GM23338 (cell line): ENCODE data around the gene ZNF580. TPM values are rescaled to one million over a fixed set of nuclear protein-coding genes. Genes with fewer than 3 reads are reported as not detected.

ENCODE experiments used
- ATAC-seq: fragments of 200-7000 bp; cut with Tn5 transposase; 3 replicates; pipeline ENCODE4 v1.9.1; 2020
- DNase-seq: peaks from one replicate; pipeline ENCODE4 v3.0.0-alpha.2; 2015; ENCODE audit warnings: low spot score
- H2AFZ ChIP-seq: fragments of 200-600 bp; sonication (generic); 2 replicates; pipeline ENCODE4 v1.8.0; 2016; ENCODE audit warnings: antibody characterized with exemption, mild to moderate bottlenecking, moderate library complexity
- H3F3A ChIP-seq: fragments of 200-600 bp; sonication (generic); replicated peaks from 2 replicates; pipeline ENCODE4 v1.8.0; 2017; ENCODE audit warnings: antibody characterized with exemption, mixed run types, low read depth
- H3K27ac ChIP-seq: fragments of 200-600 bp; sonication (generic); 2 replicates; pipeline ENCODE4 v1.6.1; 2016; ENCODE audit warnings: low read depth
- H3K27me3 ChIP-seq: fragments of 200-600 bp; sonication (generic); 2 replicates; pipeline ENCODE4 v1.8.0; 2016; ENCODE audit warnings: mild to moderate bottlenecking, mixed run types, moderate library complexity; ENCODE audit not compliant: insufficient read depth
- H3K36me3 ChIP-seq: fragments of 200-600 bp; sonication (generic); 2 replicates; pipeline ENCODE4 v1.8.0; 2016; ENCODE audit warnings: mild to moderate bottlenecking; ENCODE audit not compliant: insufficient read depth
- H3K4me1 ChIP-seq: fragments of 200-600 bp; sonication (generic); 2 replicates; pipeline ENCODE4 v1.8.0; 2016; ENCODE audit warnings: mild to moderate bottlenecking, moderate library complexity; ENCODE audit not compliant: insufficient read depth
- H3K4me2 ChIP-seq: fragments of 200-600 bp; sonication (generic); 2 replicates; pipeline ENCODE4 v1.7.1; 2017; ENCODE audit warnings: mixed run types
- H3K4me3 ChIP-seq: fragments of 200-600 bp; sonication (generic); 2 replicates; pipeline ENCODE4 v1.6.1; 2016; ENCODE audit warnings: mixed run types
- H3K79me2 ChIP-seq: fragments of 200-600 bp; sonication (generic); replicated peaks from 2 replicates; pipeline ENCODE4 v1.8.0; 2017; ENCODE audit warnings: mild to moderate bottlenecking; ENCODE audit not compliant: insufficient read depth
- H3K9me2 ChIP-seq: fragments of 200-600 bp; sonication (generic); 2 replicates; pipeline ENCODE4 v1.8.0; 2017; ENCODE audit not compliant: insufficient read depth
- H4K20me1 ChIP-seq: fragments of 200-600 bp; sonication (generic); replicated peaks from 2 replicates; pipeline ENCODE4 v1.8.0; 2017; ENCODE audit warnings: mild to moderate bottlenecking; ENCODE audit not compliant: insufficient read depth
- H3K27ac Mint-ChIP-seq: 2 replicates; pipeline ENCODE4 v1.8.0; 2020; ENCODE audit warnings: inconsistent platforms, mild to moderate bottlenecking, moderate library complexity, mixed read lengths
- H3K27me3 Mint-ChIP-seq: 3 replicates; pipeline ENCODE4 v1.8.0; 2022; ENCODE audit warnings: low read depth, mild to moderate bottlenecking, moderate library complexity, mixed read lengths, inconsistent platforms; ENCODE audit not compliant: insufficient read depth, poor library complexity
- H3K36me3 Mint-ChIP-seq: 3 replicates; pipeline ENCODE4 v1.8.0; 2021; ENCODE audit warnings: low read depth, mild to moderate bottlenecking, inconsistent platforms, moderate library complexity, mixed read lengths
- H3K4me1 Mint-ChIP-seq: 3 replicates; pipeline ENCODE4 v1.8.0; 2020; ENCODE audit warnings: mild to moderate bottlenecking, inconsistent platforms, mixed read lengths
- H3K4me3 Mint-ChIP-seq: 3 replicates; pipeline ENCODE4 v1.8.0; 2021; ENCODE audit warnings: moderate library complexity, mild to moderate bottlenecking, inconsistent platforms, mixed read lengths
- H3K9me3 Mint-ChIP-seq: 3 replicates; pipeline ENCODE4 v1.8.0; 2020; ENCODE audit warnings: moderate library complexity, mild to moderate bottlenecking, inconsistent platforms, mixed read lengths
- CREB1 ChIP-seq: fragments of 250-450 bp; sonication (Bioruptor Pico); IDR thresholded peaks from 2 replicates; pipeline ENCODE4 v1.5.0; 2020; ENCODE audit warnings: low read depth, mild to moderate bottlenecking, moderate library complexity
- EZH2 ChIP-seq: fragments of 200-600 bp; sonication (generic); IDR thresholded peaks from one replicate; pipeline ENCODE4 v1.8.0; 2017; ENCODE audit warnings: antibody characterized with exemption, mild to moderate bottlenecking, low read depth; ENCODE audit not compliant: unreplicated experiment
- EZH2phosphoT487 ChIP-seq: fragments of 200-600 bp; sonication (generic); IDR thresholded peaks from one replicate; pipeline ENCODE4 v1.8.1; 2018; ENCODE audit warnings: antibody characterized with exemption; ENCODE audit not compliant: unreplicated experiment
- JUNB ChIP-seq: IDR thresholded peaks from one replicate; pipeline ENCODE4 v1.6.1; 2016; ENCODE audit warnings: antibody characterized with exemption; ENCODE audit not compliant: unreplicated experiment
- NANOG ChIP-seq: IDR thresholded peaks from 2 replicates; pipeline ENCODE4 v1.6.1; 2016; ENCODE audit warnings: antibody characterized with exemption, borderline replicate concordance
- ZNF114 ChIP-seq: fragments of 250-450 bp; sonication (Bioruptor Pico); IDR thresholded peaks from 2 replicates; pipeline ENCODE4 v1.5.0; 2020; ENCODE audit warnings: mild to moderate bottlenecking, moderate library complexity
- ZNF331 ChIP-seq: fragments of 250-450 bp; sonication (Bioruptor Pico); IDR thresholded peaks from 2 replicates; pipeline ENCODE4 v1.5.0; 2020; ENCODE audit warnings: low read depth, mild to moderate bottlenecking, moderate library complexity
- ZNF462 ChIP-seq: fragments of 250-450 bp; sonication (Bioruptor Pico); IDR thresholded peaks from 2 replicates; pipeline ENCODE4 v1.5.0; 2020; ENCODE audit warnings: mild to moderate bottlenecking, moderate library complexity
- polyA plus RNA-seq: library from polyadenylated mRNA; unstranded; fragments of >200 nt; fragmentation: Nextera tagmentation; extraction: Ambion mirVana; gene quantifications from 2 replicates; pipeline ENCODE4 v1.2.1, GENCODE V29; 2016
- total RNA-seq: library from RNA; depleted of rRNA; stranded (reverse); fragments of >200 nt; shearing (Covaris generic); gene quantifications from 2 replicates; pipeline ENCODE4 v1.2.3, GENCODE V29; 2014
- TF ChIP-seq, protein P1 (sequence below): IDR thresholded peaks from 2 replicates; pipeline ENCODE4 v1.6.1; 2016; ENCODE audit warnings: antibody characterized with exemption

Gene ZNF580
- total and polyA plus RNA-seq, 2 experiments from 2014 or later: 18.7 to 23.6 TPM

DNA sequence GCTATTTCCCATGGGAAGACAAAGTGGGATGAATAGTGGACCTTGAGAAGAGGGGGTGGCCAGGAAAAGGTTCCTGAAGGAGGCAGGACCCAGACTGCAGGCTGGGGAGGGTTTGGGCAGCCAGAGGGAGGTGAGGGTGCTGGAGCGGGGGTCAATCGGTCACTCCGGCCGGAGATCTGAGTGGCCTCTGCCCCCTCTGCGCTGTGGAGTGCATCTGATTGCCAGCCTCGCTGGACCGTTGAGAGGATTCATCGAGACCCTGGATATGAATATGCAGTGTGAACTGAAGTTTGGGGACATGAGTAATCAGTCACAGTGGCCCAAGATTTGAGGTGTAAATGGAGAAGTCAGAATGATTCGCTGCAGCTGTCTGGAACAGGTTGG, 5.5 kb upstream of the ZNF580 start:
- peaks cover 21% of the 10 kb centered on the region for H3F3A ChIP-seq
- TF ChIP-seq EZH2phosphoT487 (no peak), NANOG (no peak), JUNB (no peak), ZNF331 (CRISPR knock-in tag) (no peak), CREB1 (CRISPR knock-in tag) (no peak), ZNF462 (CRISPR knock-in tag) (no peak), ZNF114 (no peak), EZH2 (no peak)
- TF ChIP-seq, protein P1, sequence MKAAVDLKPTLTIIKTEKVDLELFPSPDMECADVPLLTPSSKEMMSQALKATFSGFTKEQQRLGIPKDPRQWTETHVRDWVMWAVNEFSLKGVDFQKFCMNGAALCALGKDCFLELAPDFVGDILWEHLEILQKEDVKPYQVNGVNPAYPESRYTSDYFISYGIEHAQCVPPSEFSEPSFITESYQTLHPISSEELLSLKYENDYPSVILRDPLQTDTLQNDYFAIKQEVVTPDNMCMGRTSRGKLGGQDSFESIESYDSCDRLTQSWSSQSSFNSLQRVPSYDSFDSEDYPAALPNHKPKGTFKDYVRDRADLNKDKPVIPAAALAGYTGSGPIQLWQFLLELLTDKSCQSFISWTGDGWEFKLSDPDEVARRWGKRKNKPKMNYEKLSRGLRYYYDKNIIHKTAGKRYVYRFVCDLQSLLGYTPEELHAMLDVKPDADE: no peak
- peaks cover 22% of the 10 kb centered on the region for H3K27me3 Mint-ChIP-seq
- H3K27me3 ChIP-seq: no peaks in the 10 kb centered on the region
- H3K4me2 ChIP-seq: peak overlapping the region; percentile 98
- H3K4me3 ChIP-seq: peak overlapping the region; percentile 84
- peaks cover 3% of the 10 kb centered on the region; the same call in 1 of the 2 replicates for H3K9me2 ChIP-seq
- peaks cover 9% of the 10 kb centered on the region for H3K4me1 ChIP-seq
- H2AFZ ChIP-seq: peak overlapping the region; percentile 84; the same call in 1 of the 2 replicates
- DNase-seq: no peak
- H3K27ac ChIP-seq: 0 out of 2 replicates have a peak overlapping the region, but pooled peaks have one; percentile 12
- peaks cover 8% of the 10 kb centered on the region for H3K9me3 Mint-ChIP-seq
- peak overlapping the region; percentile 100 for H3K4me3 Mint-ChIP-seq
- peaks cover 27% of the 10 kb centered on the region for H3K4me1 Mint-ChIP-seq
- ATAC-seq: no peak
- peak overlapping the region; percentile 99 for H3K27ac Mint-ChIP-seq
- peaks cover 18% of the 10 kb centered on the region for H3K36me3 Mint-ChIP-seq
- H3K79me2 ChIP-seq: peaks cover 17% of the 10 kb centered on the region
- peaks cover 5% of the 10 kb centered on the region; the same call in 1 of the 2 replicates for H4K20me1 ChIP-seq
- H3K36me3 ChIP-seq: no peaks in the 10 kb centered on the region
